A549 (cell line): ENCODE data around the gene ANTXR1. TPM values are rescaled to one million over a fixed set of nuclear protein-coding genes. Genes with fewer than 3 reads are reported as not detected.

Experiments used
- ATAC-seq, 2 experiments: fragments of 200-7000 bp in 1 of 2; fragments of >200 bp in 1 of 2; cut with Nextera tagmentation in 1 of 2; cut with Tn5 transposase in 1 of 2; 3 replicates each; pipeline versions ENCODE4 v1.8.0 to v1.9.1; 2018 to 2020; ENCODE audit warnings: mild to moderate bottlenecking in 1 of 2, moderate library complexity in 1 of 2
- CTCF ChIA-PET: fragments of 300-600 bp; sonication (Branson Sonifier 250); formaldehyde crosslinking; extraction: SDS; loops from one replicate; lab custom pipeline; 2021; ENCODE audit warnings: antibody characterized with exemption, inconsistent platforms; lab: Yijun Ruan, JAX
- POLR2A ChIA-PET: fragments of 350-600 bp; formaldehyde crosslinking; extraction: SDS; loops from one replicate; lab custom pipeline; 2021; ENCODE audit warnings: antibody characterized with exemption, inconsistent platforms; lab: Yijun Ruan, JAX
- DNase-seq, 2 experiments: peaks; one replicate each; pipeline versions ENCODE4 v3.0.0 to v3.0.0-alpha.2; 2011 to 2016; ENCODE audit warnings: low read depth in 1 of 2, low spot score in 1 of 2
- FAIRE-seq: peaks from 2 replicates; lab custom pipeline; 2011; peaks lifted over from hg19 to GRCh38; lab: Jason Lieb, UNC
- H3K27ac ChIP-seq, 2 experiments: fragments of >200 bp; sonication (Bioruptor Twin); formaldehyde crosslinking; 3 replicates each; pipeline ENCODE4 v1.5.1; 2016 to 2017
- H3K4me1 ChIP-seq: fragments of >200 bp; sonication (Bioruptor Twin); formaldehyde crosslinking; 3 replicates; pipeline ENCODE4 v1.6.1; 2016
- H3K4me2 ChIP-seq: fragments of >200 bp; sonication (Bioruptor Twin); formaldehyde crosslinking; 3 replicates; pipeline ENCODE4 v1.6.1; 2016
- H3K4me3 ChIP-seq: fragments of >200 bp; sonication (Bioruptor Twin); formaldehyde crosslinking; 3 replicates; pipeline ENCODE4 v1.5.1; 2016
- H3K9me3 ChIP-seq: fragments of >200 bp; sonication (Bioruptor Twin); formaldehyde crosslinking; 3 replicates; pipeline ENCODE4 v1.6.1; 2016
- CEBPB ChIP-seq, 2 experiments: fragments of >200 bp in 1 of 2; sonication (Bioruptor Twin) in 1 of 2; formaldehyde crosslinking in 1 of 2; IDR thresholded peaks; 2 replicates each; pipeline ENCODE4 v1.6.1; 2012 to 2016
- EP300 ChIP-seq, 2 experiments: fragments of >200 bp; sonication (Bioruptor Twin); formaldehyde crosslinking; IDR thresholded peaks; 2 replicates in 1 of 2; 3 replicates in 1 of 2; pipeline ENCODE4 v1.6.1; 2016 to 2017
- HES2 ChIP-seq: fragments of >200 bp; sonication (Bioruptor Twin); formaldehyde crosslinking; IDR thresholded peaks from 2 replicates; pipeline ENCODE4 v1.6.1; 2016
- HEYL ChIP-seq: fragments of 250-450 bp; sonication (Bioruptor Pico); IDR thresholded peaks from 2 replicates; pipeline ENCODE4 v1.8.0; 2021; ENCODE audit warnings: mild to moderate bottlenecking, moderate library complexity
- HMGXB4 ChIP-seq: fragments of 250-450 bp; sonication (Bioruptor Pico); IDR thresholded peaks from 2 replicates; pipeline ENCODE4 v1.5.0; 2021; ENCODE audit warnings: mild to moderate bottlenecking, moderate library complexity, borderline replicate concordance
- HOXA7 ChIP-seq: fragments of 250-450 bp; sonication (Bioruptor Pico); IDR thresholded peaks from 2 replicates; pipeline ENCODE4 v1.5.0; 2020; ENCODE audit warnings: mild to moderate bottlenecking, moderate library complexity
- JUNB ChIP-seq: fragments of >200 bp; sonication (Bioruptor Twin); formaldehyde crosslinking; IDR thresholded peaks from 2 replicates; pipeline ENCODE4 v1.6.1; 2016
- KDM5A ChIP-seq: fragments of 200-600 bp; sonication (generic); IDR thresholded peaks from 2 replicates; pipeline ENCODE4 v1.6.1; 2016; ENCODE audit warnings: antibody characterized with exemption, mild to moderate bottlenecking
- MAFK ChIP-seq: fragments of 450-650 bp; IDR thresholded peaks from 2 replicates; pipeline ENCODE4 v1.6.1; 2014; ENCODE audit not compliant: partially characterized antibody
- POLR2A ChIP-seq: IDR thresholded peaks from 2 replicates; pipeline ENCODE4 v1.6.1; 2012; ENCODE audit warnings: mild to moderate bottlenecking, low read length
- RNF2 ChIP-seq: fragments of 200-600 bp; sonication (generic); IDR thresholded peaks from 2 replicates; pipeline ENCODE4 v1.6.1; 2016; ENCODE audit warnings: low read depth, mild to moderate bottlenecking, antibody characterized with exemption, moderate library complexity, borderline replicate concordance
- SREBF2 ChIP-seq: fragments of 450-650 bp; IDR thresholded peaks from 2 replicates; pipeline ENCODE4 v1.6.1; 2014; ENCODE audit warnings: mild to moderate bottlenecking, moderate library complexity
- TP53 ChIP-seq: fragments of 250-450 bp; sonication (Bioruptor Pico); IDR thresholded peaks from 2 replicates; pipeline ENCODE4 v1.5.0; 2021; ENCODE audit warnings: mild to moderate bottlenecking, moderate library complexity
- ZC3H11A ChIP-seq: fragments of 450-650 bp; IDR thresholded peaks from 2 replicates; pipeline ENCODE4 v1.6.1; 2014; ENCODE audit warnings: antibody characterized with exemption, mild to moderate bottlenecking
- ZSCAN20 ChIP-seq: fragments of 250-450 bp; sonication (Bioruptor Pico); IDR thresholded peaks from 2 replicates; pipeline ENCODE4 v1.8.0; 2022; ENCODE audit warnings: mild to moderate bottlenecking, moderate library complexity
- WGBS: methylation state at CpG from one replicate; pipeline ENCODE4 v1.1.6; 2017; ENCODE audit errors: missing lambda C conversion rate; 5-methylcytosine and 5-hydroxymethylcytosine counted together
- polyA plus RNA-seq, 4 experiments: library from polyadenylated mRNA; depleted of rRNA in 3 of 4; stranded (reverse); fragments of >200 nt; fragmentation: RNase III in 1 of 4; extraction: RNeasy Plus Mini Kit Qiagen cat#74134 plus additional on column Dnase treatment in 1 of 4; gene quantifications; 2 replicates in 3 of 4; 3 replicates in 1 of 4; pipeline ENCODE4 v1.2.3, GENCODE V29; 2011 to 2017
- TF ChIP-seq, protein P1 (sequence below): fragments of 200-600 bp; sonication (generic); IDR thresholded peaks from 2 replicates; pipeline ENCODE4 v1.6.1; 2016; ENCODE audit warnings: antibody characterized with exemption, mild to moderate bottlenecking, moderate library complexity
- TF ChIP-seq, protein P2 (sequence below): fragments of >200 bp; sonication (Bioruptor Twin); formaldehyde crosslinking; IDR thresholded peaks from 3 replicates; pipeline ENCODE4 v1.5.1; 2016

ANTXR1 gene
- polyA plus RNA-seq, 2 of the 4 experiments (the other 2 are of a cell fraction) = 161 to 194 TPM

DNA sequence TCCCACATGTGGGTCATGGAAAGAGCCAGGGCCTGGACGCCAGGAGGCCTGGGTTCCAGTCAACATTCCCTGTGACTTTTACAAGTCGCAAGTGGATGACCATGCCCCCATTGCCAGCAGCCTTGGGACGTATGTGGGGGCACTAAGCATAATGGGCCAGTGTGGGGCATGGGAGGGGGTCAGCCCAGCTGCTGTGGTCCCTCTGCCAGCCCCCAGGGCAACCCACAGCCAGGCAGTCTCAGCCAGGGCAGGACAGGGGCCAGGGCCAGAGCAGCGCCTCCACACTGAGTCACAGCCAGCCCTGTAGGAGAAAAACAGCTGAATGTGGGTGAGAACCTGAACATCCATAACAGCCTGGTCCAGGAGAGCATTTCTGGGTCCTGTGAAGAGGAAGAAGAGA is 200.8 kb downstream of the ANTXR1 start:
- 92% methylated on average over 4 of the region's 4 CpGs for WGBS
- no peak overlapping the region for H3K4me2 ChIP-seq
- H3K27ac ChIP-seq = peak overlapping the region in 1 of 2 experiments; percentile 7; a peak in 1 of 6 replicates
- ATAC-seq = peak in 1 of 2 experiments; percentile 20; a peak in 2 of 6 replicates
- peaks cover 20% of the 10 kb centered on the region; the same call in 2 of the 3 replicates for H3K4me1 ChIP-seq
- no peak for FAIRE-seq
- TF ChIP-seq JUNB = no peak
- CTCF ChIA-PET = interaction anchor here (1.2 to 2.2 kb wide), 5 partner anchors 8 to 93 kb away, joined by 3 to 11 read pairs (median 6); no protein-coding TSS in a partner anchor
- H3K9me3 ChIP-seq = no peaks in the 10 kb centered on the region
- no peak overlapping the region for H3K4me3 ChIP-seq
- no peak for DNase-seq
- POLR2A ChIA-PET = no interaction called here

GRCh38 chr2:69214898-69215297 is 201.9 kb downstream of the ANTXR1 start:
- 82% methylated on average over 5 of the region's 5 CpGs for WGBS
- Histone ChIP-seq H3K9me3 (no peaks in the 10 kb centered on the region), H3K4me2 (no peak overlapping the region), H3K4me3 (no peak overlapping the region), H3K27ac (peak overlapping the region in 1 of 2 experiments; percentile 3; a peak in 1 of 6 replicates), H3K4me1 (peaks cover 20% of the 10 kb centered on the region; the same call in 2 of the 3 replicates)
- no peak for FAIRE-seq
- CTCF ChIA-PET = interaction anchor here (1.1 to 2.0 kb wide), 7 partner anchors 9 to 93 kb away, joined by 3 to 6 read pairs (median 3); no protein-coding TSS in a partner anchor
- 0 out of 5 replicates have a peak, but pooled peaks of 1 of the 2 experiments have one; percentile 12 for TF ChIP-seq EP300 (IDR thresholded peaks at IDR 0.05)
- TF ChIP-seq, protein P1, sequence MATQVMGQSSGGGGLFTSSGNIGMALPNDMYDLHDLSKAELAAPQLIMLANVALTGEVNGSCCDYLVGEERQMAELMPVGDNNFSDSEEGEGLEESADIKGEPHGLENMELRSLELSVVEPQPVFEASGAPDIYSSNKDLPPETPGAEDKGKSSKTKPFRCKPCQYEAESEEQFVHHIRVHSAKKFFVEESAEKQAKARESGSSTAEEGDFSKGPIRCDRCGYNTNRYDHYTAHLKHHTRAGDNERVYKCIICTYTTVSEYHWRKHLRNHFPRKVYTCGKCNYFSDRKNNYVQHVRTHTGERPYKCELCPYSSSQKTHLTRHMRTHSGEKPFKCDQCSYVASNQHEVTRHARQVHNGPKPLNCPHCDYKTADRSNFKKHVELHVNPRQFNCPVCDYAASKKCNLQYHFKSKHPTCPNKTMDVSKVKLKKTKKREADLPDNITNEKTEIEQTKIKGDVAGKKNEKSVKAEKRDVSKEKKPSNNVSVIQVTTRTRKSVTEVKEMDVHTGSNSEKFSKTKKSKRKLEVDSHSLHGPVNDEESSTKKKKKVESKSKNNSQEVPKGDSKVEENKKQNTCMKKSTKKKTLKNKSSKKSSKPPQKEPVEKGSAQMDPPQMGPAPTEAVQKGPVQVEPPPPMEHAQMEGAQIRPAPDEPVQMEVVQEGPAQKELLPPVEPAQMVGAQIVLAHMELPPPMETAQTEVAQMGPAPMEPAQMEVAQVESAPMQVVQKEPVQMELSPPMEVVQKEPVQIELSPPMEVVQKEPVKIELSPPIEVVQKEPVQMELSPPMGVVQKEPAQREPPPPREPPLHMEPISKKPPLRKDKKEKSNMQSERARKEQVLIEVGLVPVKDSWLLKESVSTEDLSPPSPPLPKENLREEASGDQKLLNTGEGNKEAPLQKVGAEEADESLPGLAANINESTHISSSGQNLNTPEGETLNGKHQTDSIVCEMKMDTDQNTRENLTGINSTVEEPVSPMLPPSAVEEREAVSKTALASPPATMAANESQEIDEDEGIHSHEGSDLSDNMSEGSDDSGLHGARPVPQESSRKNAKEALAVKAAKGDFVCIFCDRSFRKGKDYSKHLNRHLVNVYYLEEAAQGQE = no peak
- no peak for TF ChIP-seq MAFK
- no peak for TF ChIP-seq HEYL
- no peak for TF ChIP-seq HOXA7 (CRISPR knock-in tag)
- TF ChIP-seq HES2 = no peak
- POLR2A ChIA-PET = no interaction called here
- no peak for DNase-seq
- ATAC-seq = no peak

DNA sequence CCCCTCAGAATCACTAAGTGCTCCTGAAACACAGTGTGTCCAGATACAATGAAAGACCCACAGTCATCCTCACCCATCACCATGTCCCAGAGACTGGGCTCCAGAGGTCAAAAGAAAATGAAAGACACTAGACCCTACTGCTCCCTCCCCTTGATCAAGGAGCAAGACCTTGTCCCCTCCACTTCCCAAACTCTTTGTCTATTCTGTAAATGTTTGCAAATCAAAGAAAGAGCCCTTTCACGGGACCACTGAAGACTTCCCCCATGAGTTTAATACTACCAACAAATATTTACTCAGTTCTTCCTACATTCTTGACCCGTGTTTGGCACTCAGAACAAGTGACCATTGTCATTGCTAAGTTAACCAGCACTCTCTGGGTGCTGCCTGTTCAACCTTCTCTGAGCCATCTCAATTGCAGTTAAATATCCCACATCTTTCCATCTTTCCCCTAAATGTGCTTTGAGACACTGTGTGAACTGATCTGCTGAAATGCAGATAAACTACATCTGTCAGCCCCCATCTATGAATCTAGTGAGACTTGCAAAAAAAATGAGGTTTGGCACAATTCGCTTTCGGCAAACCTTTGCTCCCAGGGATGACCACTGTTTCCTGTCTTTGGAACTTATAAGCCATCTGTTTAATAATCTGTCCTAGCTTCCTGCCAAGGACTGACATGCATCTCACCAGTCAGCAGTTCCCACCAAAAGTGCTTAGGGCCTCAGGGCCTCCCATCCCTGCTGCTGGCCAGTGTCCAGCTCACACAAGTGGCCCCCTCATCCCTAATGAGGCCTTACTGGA is 203.8 kb downstream of the ANTXR1 start:
- 63% methylated on average over 4 of the region's 4 CpGs for WGBS
- DNase-seq = no peak
- FAIRE-seq = no peak
- CTCF ChIA-PET = interaction anchor here (1.4 kb wide), 1 partner anchor 9 kb away, joined by 6 read pairs; no protein-coding TSS in a partner anchor
- ATAC-seq = no peak
- Histone ChIP-seq H3K4me1 (peaks cover 27% of the 10 kb centered on the region), H3K9me3 (no peaks in the 10 kb centered on the region), H3K4me2 (no peak overlapping the region), H3K4me3 (no peak overlapping the region), H3K27ac (no peak overlapping the region)
- TF ChIP-seq, protein P1 = no peak
- TF ChIP-seq, protein P2, sequence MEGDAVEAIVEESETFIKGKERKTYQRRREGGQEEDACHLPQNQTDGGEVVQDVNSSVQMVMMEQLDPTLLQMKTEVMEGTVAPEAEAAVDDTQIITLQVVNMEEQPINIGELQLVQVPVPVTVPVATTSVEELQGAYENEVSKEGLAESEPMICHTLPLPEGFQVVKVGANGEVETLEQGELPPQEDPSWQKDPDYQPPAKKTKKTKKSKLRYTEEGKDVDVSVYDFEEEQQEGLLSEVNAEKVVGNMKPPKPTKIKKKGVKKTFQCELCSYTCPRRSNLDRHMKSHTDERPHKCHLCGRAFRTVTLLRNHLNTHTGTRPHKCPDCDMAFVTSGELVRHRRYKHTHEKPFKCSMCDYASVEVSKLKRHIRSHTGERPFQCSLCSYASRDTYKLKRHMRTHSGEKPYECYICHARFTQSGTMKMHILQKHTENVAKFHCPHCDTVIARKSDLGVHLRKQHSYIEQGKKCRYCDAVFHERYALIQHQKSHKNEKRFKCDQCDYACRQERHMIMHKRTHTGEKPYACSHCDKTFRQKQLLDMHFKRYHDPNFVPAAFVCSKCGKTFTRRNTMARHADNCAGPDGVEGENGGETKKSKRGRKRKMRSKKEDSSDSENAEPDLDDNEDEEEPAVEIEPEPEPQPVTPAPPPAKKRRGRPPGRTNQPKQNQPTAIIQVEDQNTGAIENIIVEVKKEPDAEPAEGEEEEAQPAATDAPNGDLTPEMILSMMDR = no peak
- TF ChIP-seq POLR2A = no peak
- TF ChIP-seq HMGXB4 = no peak
- TF ChIP-seq KDM5A = no peak
- TF ChIP-seq TP53 (CRISPR knock-in tag) = no peak
- no peak for TF ChIP-seq RNF2
- TF ChIP-seq SREBF2 = no peak
- no peak for TF ChIP-seq ZC3H11A
- no peak for TF ChIP-seq CEBPB (IDR thresholded peaks at IDR 0.05)
- TF ChIP-seq ZSCAN20 (CRISPR knock-in tag) = no peak
- POLR2A ChIA-PET = no interaction called here
